ENCODE results near the gene UNK. TPM values are rescaled to one million over a fixed set of nuclear protein-coding genes. Genes with fewer than 3 reads are reported as not detected.

The UNK gene
- total and polyA plus RNA-seq, 4 donors = 4.0 to 16.4 (median 8.9) TPM

DNA sequence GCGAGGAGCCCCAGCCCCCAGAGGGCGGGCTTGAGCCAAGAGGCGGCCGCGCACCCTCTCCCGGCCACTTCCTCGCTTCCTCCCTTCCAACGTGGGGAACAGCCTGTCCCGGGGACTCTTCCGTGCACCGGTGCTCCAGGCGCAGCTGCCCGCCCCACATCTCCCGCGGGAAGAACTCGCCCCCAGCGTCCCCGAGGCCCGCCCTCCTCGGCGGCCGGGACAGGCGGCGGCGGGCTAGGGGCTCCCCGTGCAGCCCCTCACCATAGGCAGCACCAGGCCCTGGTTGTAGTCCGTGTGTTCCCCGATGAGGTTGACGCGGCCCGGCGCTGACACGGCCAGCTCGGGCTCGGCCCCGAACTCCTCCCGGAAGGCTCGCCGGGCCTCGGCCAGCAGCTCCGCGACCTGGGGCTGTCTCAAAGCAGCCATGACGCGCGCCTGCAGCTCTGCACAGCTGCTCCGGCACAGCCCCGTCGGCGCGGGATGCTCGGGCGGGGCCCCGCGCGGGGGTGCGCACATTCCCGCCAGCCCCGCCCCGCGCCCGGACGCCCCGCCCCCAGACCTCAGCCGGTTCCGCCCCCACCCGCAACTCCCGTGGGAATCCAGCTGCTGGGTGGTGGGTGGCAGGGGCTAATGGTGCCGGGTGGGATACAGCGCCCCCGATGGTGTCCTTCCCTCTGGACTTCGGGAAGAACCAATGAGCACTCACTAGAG is 19.7 kb upstream of the UNK start, which contains the start of gene GALK1:
Gene GALK1 (minus strand): TSS at position 482 of the 711 bp plus-strand sequence. CDS start 56 bp downstream, at position 426.
- Histone ChIP-seq H3K36me3 (ENCODE audit: control insufficient read depth in 4 of 4, insufficient read depth in 3 of 4, low read depth in 1 of 4, low read length in 3 of 4) (peaks cover 0 to 2% (median 0%) of the 10 kb centered on the region in 4 donors), H3K9ac (ENCODE audit: low read depth in 1 of 2, low read length in 2 of 2) (peak within 1 kb of the TSS; percentile 35 to 66), H3K4me1 (ENCODE audit: control insufficient read depth in 4 of 4, insufficient read depth in 4 of 4, low read length in 3 of 4) (peaks cover 10 to 33% (median 27%) of the 10 kb centered on the region in 4 donors), H3K9me3 (ENCODE audit: control insufficient read depth in 4 of 4, low read length in 3 of 4) (no peaks in the 10 kb centered on the region), H3K27ac (ENCODE audit: low read depth in 1 of 2, low read length in 2 of 2) (peak within 1 kb of the TSS; percentile 76 to 95), H3K4me3 (ENCODE audit: low read depth in 1 of 3, low read length in 3 of 3) (peak within 1 kb of the TSS; percentile 80 to 89 (median 89)), H3K27me3 (ENCODE audit: control insufficient read depth in 4 of 4, insufficient read depth in 4 of 4, low read length in 3 of 4) (no peaks in the 10 kb centered on the region)
- under 1% methylated on average over 71 of the region's 71 CpGs for WGBS
- TF ChIP-seq GABPA (IDR thresholded peaks at IDR 0.05 in 1 of 2, conservative IDR thresholded peaks at IDR 0.05 in 1 of 2) = no peak
- TF ChIP-seq RAD21 (IDR thresholded peaks at IDR 0.05) = peak in 1 of 2 donors; percentile 66
- peak; percentile 25 for TF ChIP-seq SP1 (IDR thresholded peaks at IDR 0.05)
- TF ChIP-seq, protein P1, sequence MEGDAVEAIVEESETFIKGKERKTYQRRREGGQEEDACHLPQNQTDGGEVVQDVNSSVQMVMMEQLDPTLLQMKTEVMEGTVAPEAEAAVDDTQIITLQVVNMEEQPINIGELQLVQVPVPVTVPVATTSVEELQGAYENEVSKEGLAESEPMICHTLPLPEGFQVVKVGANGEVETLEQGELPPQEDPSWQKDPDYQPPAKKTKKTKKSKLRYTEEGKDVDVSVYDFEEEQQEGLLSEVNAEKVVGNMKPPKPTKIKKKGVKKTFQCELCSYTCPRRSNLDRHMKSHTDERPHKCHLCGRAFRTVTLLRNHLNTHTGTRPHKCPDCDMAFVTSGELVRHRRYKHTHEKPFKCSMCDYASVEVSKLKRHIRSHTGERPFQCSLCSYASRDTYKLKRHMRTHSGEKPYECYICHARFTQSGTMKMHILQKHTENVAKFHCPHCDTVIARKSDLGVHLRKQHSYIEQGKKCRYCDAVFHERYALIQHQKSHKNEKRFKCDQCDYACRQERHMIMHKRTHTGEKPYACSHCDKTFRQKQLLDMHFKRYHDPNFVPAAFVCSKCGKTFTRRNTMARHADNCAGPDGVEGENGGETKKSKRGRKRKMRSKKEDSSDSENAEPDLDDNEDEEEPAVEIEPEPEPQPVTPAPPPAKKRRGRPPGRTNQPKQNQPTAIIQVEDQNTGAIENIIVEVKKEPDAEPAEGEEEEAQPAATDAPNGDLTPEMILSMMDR (IDR thresholded peaks at IDR 0.05; ENCODE audit: low read depth, low read length, missing input control) = peak; percentile 48
- DNase-seq (ENCODE audit: low spot score) = peak; percentile 81

DNA sequence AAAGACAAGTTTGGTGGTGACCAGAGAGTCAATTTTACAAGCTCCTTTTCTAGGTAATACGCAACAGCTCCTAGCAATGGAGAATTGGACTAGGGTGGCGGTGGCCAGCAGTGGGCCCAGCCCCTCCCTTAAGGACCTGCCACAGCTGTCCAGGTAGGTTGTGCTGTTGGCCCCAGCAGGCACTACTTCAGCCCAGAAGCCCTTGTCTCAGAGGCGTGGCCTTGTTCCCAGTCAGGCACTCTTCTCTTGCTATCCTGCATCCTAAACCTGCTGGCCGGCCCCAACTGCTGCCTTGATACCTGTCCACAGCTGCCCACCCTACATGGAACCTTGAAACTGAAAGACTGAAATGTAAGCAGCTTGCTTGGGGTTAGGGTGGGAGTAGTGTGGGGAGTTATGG is 18.6 kb upstream of the UNK start:
- H3K9me3 ChIP-seq (ENCODE audit: control insufficient read depth in 4 of 4, low read length in 3 of 4) = no peaks in the 10 kb centered on the region
- peak overlapping the region in 1 of 2 donors; percentile 95 for H3K27ac ChIP-seq (ENCODE audit: low read depth in 1 of 2, low read length in 2 of 2)
- H3K4me1 ChIP-seq (ENCODE audit: control insufficient read depth in 4 of 4, insufficient read depth in 4 of 4, low read length in 3 of 4) = peaks cover 10 to 37% (median 31%) of the 10 kb centered on the region in 4 donors
- DNase-seq (ENCODE audit: low spot score) = no peak
- no peak overlapping the region for H3K9ac ChIP-seq (ENCODE audit: low read depth in 1 of 2, low read length in 2 of 2)
- TF ChIP-seq, protein P2, sequence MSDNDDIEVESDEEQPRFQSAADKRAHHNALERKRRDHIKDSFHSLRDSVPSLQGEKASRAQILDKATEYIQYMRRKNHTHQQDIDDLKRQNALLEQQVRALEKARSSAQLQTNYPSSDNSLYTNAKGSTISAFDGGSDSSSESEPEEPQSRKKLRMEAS (IDR thresholded peaks at IDR 0.05) = no peak
- TF ChIP-seq RAD21 (IDR thresholded peaks at IDR 0.05) (no peak), RXRA (IDR thresholded peaks at IDR 0.05) (no peak)
- peaks cover 0 to 2% (median 0%) of the 10 kb centered on the region in 4 donors for H3K36me3 ChIP-seq (ENCODE audit: control insufficient read depth in 4 of 4, insufficient read depth in 3 of 4, low read depth in 1 of 4, low read length in 3 of 4)
- no peak overlapping the region for H3K4me3 ChIP-seq (ENCODE audit: low read depth in 1 of 3, low read length in 3 of 3)
- 95% methylated on average over 4 of the region's 4 CpGs for WGBS
- no peaks in the 10 kb centered on the region for H3K27me3 ChIP-seq (ENCODE audit: control insufficient read depth in 4 of 4, insufficient read depth in 4 of 4, low read length in 3 of 4)

DNA sequence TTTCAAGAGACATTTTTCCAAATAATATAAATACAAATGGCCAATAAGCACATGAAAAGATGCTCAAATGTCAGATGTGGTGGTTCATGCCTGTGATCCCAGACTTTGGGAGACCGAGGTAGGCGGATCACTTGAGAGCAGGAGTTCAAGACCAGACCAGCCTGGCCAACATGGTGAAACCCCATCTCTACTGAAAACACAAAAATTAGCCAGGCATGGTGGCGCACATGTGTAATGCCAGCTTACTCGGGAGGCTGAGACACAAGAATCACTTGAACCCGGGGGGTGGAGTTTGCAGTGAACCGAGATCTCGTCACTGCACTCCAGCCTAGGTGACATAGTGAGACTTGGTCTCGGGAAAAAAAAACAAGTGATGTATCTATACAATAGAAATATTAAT is 16.7 kb upstream of the UNK start:
- Histone ChIP-seq H3K27me3 (ENCODE audit: control insufficient read depth in 4 of 4, insufficient read depth in 4 of 4, low read length in 3 of 4) (no peaks in the 10 kb centered on the region), H3K9ac (ENCODE audit: low read depth in 1 of 2, low read length in 2 of 2) (no peak overlapping the region), H3K9me3 (ENCODE audit: control insufficient read depth in 4 of 4, low read length in 3 of 4) (no peaks in the 10 kb centered on the region), H3K27ac (ENCODE audit: low read depth in 1 of 2, low read length in 2 of 2) (no peak overlapping the region), H3K36me3 (ENCODE audit: control insufficient read depth in 4 of 4, insufficient read depth in 3 of 4, low read depth in 1 of 4, low read length in 3 of 4) (no peaks in the 10 kb centered on the region), H3K4me3 (ENCODE audit: low read depth in 1 of 3, low read length in 3 of 3) (no peak overlapping the region), H3K4me1 (ENCODE audit: control insufficient read depth in 4 of 4, insufficient read depth in 4 of 4, low read length in 3 of 4) (peaks cover 10 to 55% (median 40%) of the 10 kb centered on the region in 4 donors)
- WGBS = 96% methylated on average over 8 of the region's 8 CpGs
- TF ChIP-seq, protein P3, sequence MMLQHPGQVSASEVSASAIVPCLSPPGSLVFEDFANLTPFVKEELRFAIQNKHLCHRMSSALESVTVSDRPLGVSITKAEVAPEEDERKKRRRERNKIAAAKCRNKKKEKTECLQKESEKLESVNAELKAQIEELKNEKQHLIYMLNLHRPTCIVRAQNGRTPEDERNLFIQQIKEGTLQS (IDR thresholded peaks at IDR 0.05) = no peak
- TF ChIP-seq EGR1 (IDR thresholded peaks at IDR 0.05; ENCODE audit: low read depth in 2 of 2) = no peak
- TF ChIP-seq, protein P1 (IDR thresholded peaks at IDR 0.05; ENCODE audit: low read depth, low read length, missing input control) = no peak
- no peak for TF ChIP-seq HNF4A (conservative IDR thresholded peaks at IDR 0.05)
- TF ChIP-seq JUND (IDR thresholded peaks at IDR 0.05) = no peak
- no peak for TF ChIP-seq RAD21 (IDR thresholded peaks at IDR 0.05)
- TF ChIP-seq GABPA (IDR thresholded peaks at IDR 0.05 in 1 of 2, conservative IDR thresholded peaks at IDR 0.05 in 1 of 2) = no peak
- TF ChIP-seq, protein P4, sequence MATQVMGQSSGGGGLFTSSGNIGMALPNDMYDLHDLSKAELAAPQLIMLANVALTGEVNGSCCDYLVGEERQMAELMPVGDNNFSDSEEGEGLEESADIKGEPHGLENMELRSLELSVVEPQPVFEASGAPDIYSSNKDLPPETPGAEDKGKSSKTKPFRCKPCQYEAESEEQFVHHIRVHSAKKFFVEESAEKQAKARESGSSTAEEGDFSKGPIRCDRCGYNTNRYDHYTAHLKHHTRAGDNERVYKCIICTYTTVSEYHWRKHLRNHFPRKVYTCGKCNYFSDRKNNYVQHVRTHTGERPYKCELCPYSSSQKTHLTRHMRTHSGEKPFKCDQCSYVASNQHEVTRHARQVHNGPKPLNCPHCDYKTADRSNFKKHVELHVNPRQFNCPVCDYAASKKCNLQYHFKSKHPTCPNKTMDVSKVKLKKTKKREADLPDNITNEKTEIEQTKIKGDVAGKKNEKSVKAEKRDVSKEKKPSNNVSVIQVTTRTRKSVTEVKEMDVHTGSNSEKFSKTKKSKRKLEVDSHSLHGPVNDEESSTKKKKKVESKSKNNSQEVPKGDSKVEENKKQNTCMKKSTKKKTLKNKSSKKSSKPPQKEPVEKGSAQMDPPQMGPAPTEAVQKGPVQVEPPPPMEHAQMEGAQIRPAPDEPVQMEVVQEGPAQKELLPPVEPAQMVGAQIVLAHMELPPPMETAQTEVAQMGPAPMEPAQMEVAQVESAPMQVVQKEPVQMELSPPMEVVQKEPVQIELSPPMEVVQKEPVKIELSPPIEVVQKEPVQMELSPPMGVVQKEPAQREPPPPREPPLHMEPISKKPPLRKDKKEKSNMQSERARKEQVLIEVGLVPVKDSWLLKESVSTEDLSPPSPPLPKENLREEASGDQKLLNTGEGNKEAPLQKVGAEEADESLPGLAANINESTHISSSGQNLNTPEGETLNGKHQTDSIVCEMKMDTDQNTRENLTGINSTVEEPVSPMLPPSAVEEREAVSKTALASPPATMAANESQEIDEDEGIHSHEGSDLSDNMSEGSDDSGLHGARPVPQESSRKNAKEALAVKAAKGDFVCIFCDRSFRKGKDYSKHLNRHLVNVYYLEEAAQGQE (IDR thresholded peaks at IDR 0.05) = no peak
- no peak for TF ChIP-seq RXRA (IDR thresholded peaks at IDR 0.05)
- TF ChIP-seq NR2F2 (IDR thresholded peaks at IDR 0.05) = no peak
- TF ChIP-seq SP1 (IDR thresholded peaks at IDR 0.05) = no peak
- TF ChIP-seq FOXA1 (IDR thresholded peaks at IDR 0.05) = no peak
- TF ChIP-seq, protein P5, sequence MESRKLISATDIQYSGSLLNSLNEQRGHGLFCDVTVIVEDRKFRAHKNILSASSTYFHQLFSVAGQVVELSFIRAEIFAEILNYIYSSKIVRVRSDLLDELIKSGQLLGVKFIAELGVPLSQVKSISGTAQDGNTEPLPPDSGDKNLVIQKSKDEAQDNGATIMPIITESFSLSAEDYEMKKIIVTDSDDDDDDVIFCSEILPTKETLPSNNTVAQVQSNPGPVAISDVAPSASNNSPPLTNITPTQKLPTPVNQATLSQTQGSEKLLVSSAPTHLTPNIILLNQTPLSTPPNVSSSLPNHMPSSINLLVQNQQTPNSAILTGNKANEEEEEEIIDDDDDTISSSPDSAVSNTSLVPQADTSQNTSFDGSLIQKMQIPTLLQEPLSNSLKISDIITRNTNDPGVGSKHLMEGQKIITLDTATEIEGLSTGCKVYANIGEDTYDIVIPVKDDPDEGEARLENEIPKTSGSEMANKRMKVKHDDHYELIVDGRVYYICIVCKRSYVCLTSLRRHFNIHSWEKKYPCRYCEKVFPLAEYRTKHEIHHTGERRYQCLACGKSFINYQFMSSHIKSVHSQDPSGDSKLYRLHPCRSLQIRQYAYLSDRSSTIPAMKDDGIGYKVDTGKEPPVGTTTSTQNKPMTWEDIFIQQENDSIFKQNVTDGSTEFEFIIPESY (IDR thresholded peaks at IDR 0.05) = no peak
- no peak for TF ChIP-seq HNF4G (IDR thresholded peaks at IDR 0.05)
- DNase-seq (ENCODE audit: low spot score) = no peak
